ENCODE data around the gene COL16A1. TPM values are rescaled to one million over a fixed set of nuclear protein-coding genes. Genes with fewer than 3 reads are reported as not detected.

COL16A1 gene
- total RNA-seq, 4 donors from 2014 or later, result 4.3 to 11.4 (median 5.3) TPM

DNA sequence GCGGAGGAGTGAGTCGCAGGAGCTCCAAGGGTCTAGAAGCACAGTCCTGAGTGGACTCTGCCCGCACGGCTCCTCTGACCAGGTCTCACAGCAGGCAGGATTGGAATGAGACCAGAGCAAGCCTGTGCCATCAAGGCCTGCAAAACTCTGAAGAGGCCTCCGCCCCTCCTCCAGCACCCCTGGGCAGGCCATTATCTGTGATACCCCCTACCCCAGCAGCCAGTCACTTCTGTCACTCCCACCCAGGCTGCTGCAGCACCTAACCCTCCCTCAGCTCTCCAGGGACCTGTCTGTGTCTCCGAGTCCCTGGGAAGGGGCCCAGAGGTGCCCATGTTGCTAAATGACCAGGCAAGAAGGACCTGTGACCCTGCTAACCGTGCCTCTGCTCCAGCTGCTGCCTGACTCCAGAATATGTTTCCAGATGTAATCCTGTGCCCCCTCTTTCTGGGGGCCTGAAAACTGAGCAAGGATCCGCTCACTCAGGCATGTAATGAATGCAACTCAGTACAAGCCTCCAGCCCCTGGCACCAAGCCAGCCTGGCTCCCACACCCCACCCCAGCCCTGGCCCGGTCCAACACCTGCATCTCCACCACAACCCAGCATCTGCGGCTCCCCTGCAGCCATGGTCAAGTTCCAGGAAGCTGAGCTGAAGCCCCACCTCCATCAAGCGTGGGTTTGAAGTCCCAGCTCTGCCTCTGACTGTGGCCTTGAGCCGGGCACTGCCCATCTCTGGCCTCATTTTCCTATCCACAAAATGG is 22.1 kb upstream of the COL16A1 start:
- Histone ChIP-seq H3K27ac (no peak overlapping the region), H3K4me3 (no peak overlapping the region), H3K36me3 (no peaks in the 10 kb centered on the region), H3K4me1 (no peaks in the 10 kb centered on the region), H3K27me3 (no peaks in the 10 kb centered on the region), H3K9me3 (no peaks in the 10 kb centered on the region)
- intact Hi-C loops (cut with DNase I; ENCODE audit: low total_unique reads) (no loop called here), in situ Hi-C loops (cut with MboI; ENCODE audit: low sequenced_read_pairs in 4 of 4) (no loop called here)
- TF ChIP-seq CTCF (IDR thresholded peaks at IDR 0.05 in 4 of 5, conservative IDR thresholded peaks at IDR 0.05 in 1 of 5) (no peak), POLR2A (IDR thresholded peaks at IDR 0.05) (no peak)
- DNase-seq (no peak), ATAC-seq (no peak)

- no peak for DNase-seq
- in situ Hi-C loops (cut with MboI; ENCODE audit: low sequenced_read_pairs in 4 of 4) (no loop called here), intact Hi-C loops (cut with DNase I; ENCODE audit: low total_unique reads) (no loop called here)
- TF ChIP-seq POLR2A (IDR thresholded peaks at IDR 0.05), result no peak
- TF ChIP-seq CTCF (IDR thresholded peaks at IDR 0.05 in 4 of 5, conservative IDR thresholded peaks at IDR 0.05 in 1 of 5), result no peak
- H3K36me3 ChIP-seq, result no peaks in the 10 kb centered on the region
- no peak for ATAC-seq
- H3K27ac ChIP-seq, result no peak overlapping the region
- no peaks in the 10 kb centered on the region for H3K27me3 ChIP-seq
- H3K4me3 ChIP-seq, result no peak overlapping the region
- no peaks in the 10 kb centered on the region for H3K4me1 ChIP-seq
- H3K9me3 ChIP-seq, result no peaks in the 10 kb centered on the region
Measured at GRCh38 chr1:31725134-31725533, 21.3 kb upstream of the COL16A1 start.

GRCh38 chr1:31723828-31724359 is 20.1 kb upstream of the COL16A1 start:
- DNase-seq (no peak), ATAC-seq (no peak)
- no peaks in the 10 kb centered on the region for H3K4me1 ChIP-seq
- H3K4me3 ChIP-seq, result no peak overlapping the region
- intact Hi-C loops (cut with DNase I; ENCODE audit: low total_unique reads) (no loop called here), in situ Hi-C loops (cut with MboI; ENCODE audit: low sequenced_read_pairs in 4 of 4) (no loop called here)
- TF ChIP-seq POLR2A (IDR thresholded peaks at IDR 0.05) (no peak), CTCF (IDR thresholded peaks at IDR 0.05 in 4 of 5, conservative IDR thresholded peaks at IDR 0.05 in 1 of 5) (no peak)
- H3K27ac ChIP-seq, result no peak overlapping the region
- no peaks in the 10 kb centered on the region for H3K27me3 ChIP-seq
- H3K9me3 ChIP-seq, result no peaks in the 10 kb centered on the region
- H3K36me3 ChIP-seq, result no peaks in the 10 kb centered on the region

DNA sequence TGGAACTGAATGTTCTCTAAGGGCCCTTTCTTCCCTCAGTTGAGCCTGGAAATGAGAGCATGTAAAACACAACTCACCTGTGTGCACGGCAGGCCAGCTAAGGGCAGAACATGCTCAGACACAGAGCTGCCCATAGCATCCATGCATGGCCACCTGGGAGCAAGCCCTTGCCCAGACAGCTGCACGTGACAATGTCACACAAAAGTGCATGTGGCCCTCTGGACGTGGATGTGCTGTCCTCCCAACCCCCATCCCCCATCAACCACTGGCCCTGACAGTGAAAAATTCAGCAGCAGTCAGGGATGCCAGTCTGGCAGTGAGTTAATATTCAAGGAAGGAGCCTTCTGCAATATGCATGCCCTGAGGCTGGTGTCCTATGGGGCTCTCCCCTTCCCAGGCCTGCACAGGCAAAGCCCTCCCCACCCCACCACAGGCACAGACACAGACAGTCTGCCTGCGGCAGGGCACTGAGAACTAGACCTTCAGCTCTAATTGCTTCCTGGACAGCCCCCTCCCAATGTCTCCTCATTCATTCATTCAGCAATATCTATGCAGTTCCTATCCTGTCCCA is 14.6 kb upstream of the COL16A1 start:
- no peak for ATAC-seq
- no peak for DNase-seq
- TF ChIP-seq POLR2A (IDR thresholded peaks at IDR 0.05) (no peak), CTCF (IDR thresholded peaks at IDR 0.05 in 4 of 5, conservative IDR thresholded peaks at IDR 0.05 in 1 of 5) (no peak)

More for the DNA sequence above, 14.6 kb upstream of the COL16A1 start:
- no peak overlapping the region for H3K4me3 ChIP-seq
- no peaks in the 10 kb centered on the region for H3K9me3 ChIP-seq
- H3K27me3 ChIP-seq, result no peaks in the 10 kb centered on the region
- no peak overlapping the region for H3K27ac ChIP-seq
- in situ Hi-C loops (cut with MboI; ENCODE audit: low sequenced_read_pairs in 4 of 4) (loop anchor here in 1 of 4 donors (10.0 kb wide), 1 partner anchor 54 kb away; no protein-coding TSS in a partner anchor), intact Hi-C loops (cut with DNase I; ENCODE audit: low total_unique reads) (no loop called here)
- H3K36me3 ChIP-seq, result no peaks in the 10 kb centered on the region
- peaks cover 4 to 14% of the 10 kb centered on the region in 2 donors for H3K4me1 ChIP-seq

All from gastrocnemius medialis (tissue), 4 donors.